Stomach (tissue), 9 donors: ENCODE results near the gene GDF15. TPM values are rescaled to one million over a fixed set of nuclear protein-coding genes. Genes with fewer than 3 reads are reported as not detected.

Source experiments
- DNase-seq, 2 donors: peaks; one replicate each; pipeline versions ENCODE4 v3.0.0 to v3.0.0-alpha.2; 2013 to 2019
- H3K27ac ChIP-seq, 5 donors: fragments of 200-600 bp in 4 of 5; sonication (generic) in 4 of 5; one replicate each; pipeline ENCODE4 v1.5.1; 2013 to 2019; ENCODE audit warnings: mild to moderate bottlenecking in 1 of 5, moderate library complexity in 1 of 5
- H3K27me3 ChIP-seq, 3 donors: fragments of 200-600 bp; sonication (generic); one replicate each; pipeline ENCODE4 v1.5.1; 2017 to 2019; ENCODE audit warnings: mixed run types in 1 of 3
- H3K36me3 ChIP-seq, 4 donors: fragments of 200-600 bp; sonication (generic); 1 replicate in 3 of 4; 2 replicates in 1 of 4; pipeline ENCODE4 v1.5.1; 2016 to 2019
- H3K4me1 ChIP-seq, 4 donors: fragments of 200-600 bp; sonication (generic); one replicate each; pipeline ENCODE4 v1.5.1; 2016 to 2019
- H3K4me3 ChIP-seq, 4 donors: fragments of 200-600 bp; sonication (generic) in 3 of 4; one replicate each; pipeline ENCODE4 v1.5.1; 2016 to 2019; ENCODE audit warnings: mild to moderate bottlenecking in 1 of 4
- H3K9me3 ChIP-seq, 4 donors: fragments of 200-600 bp; sonication (generic); one replicate each; pipeline ENCODE4 v1.5.1; 2016 to 2019
- EP300 ChIP-seq: sonication (generic); formaldehyde crosslinking; IDR thresholded peaks from one replicate; pipeline ENCODE4 v1.6.1; 2017; ENCODE audit warnings: antibody characterized with exemption
- POLR2A ChIP-seq, 4 donors: fragments of 450-650 bp; IDR thresholded peaks; one replicate each; pipeline ENCODE4 v1.6.1; 2016; ENCODE audit warnings: antibody characterized with exemption in 4 of 4, control low read depth in 2 of 4, mild to moderate bottlenecking in 1 of 4, moderate library complexity in 1 of 4
- POLR2AphosphoS5 ChIP-seq, 3 donors: sonication (generic); formaldehyde crosslinking; IDR thresholded peaks; one replicate each; pipeline ENCODE4 v1.6.1; 2016; ENCODE audit warnings: antibody characterized with exemption in 3 of 3
- WGBS, 5 donors: extraction: QIAGEN DNeasy Blood & Tissue Kit in 3 of 5; methylation state at CpG; one replicate each; pipeline versions ENCODE4 v1.1.5 to v1.1.7; 2013 to 2018; 5-methylcytosine and 5-hydroxymethylcytosine counted together
- intact Hi-C: fragments of 100-400 bp; cut with DNase I; formaldehyde crosslinking; loops from one replicate; pipeline ENCODE4 v1.15.1; 2023; ENCODE audit warnings: low total_unique reads
- polyA plus RNA-seq, 3 donors: library from polyadenylated mRNA; stranded (reverse); fragments of 200-250 nt; gene quantifications; one replicate each; pipeline ENCODE4 v1.2.3, GENCODE V29; 2013
- total RNA-seq, 5 donors: library from RNA; depleted of rRNA; stranded (reverse); fragments of >200 nt; gene quantifications; one replicate each; pipeline versions ENCODE4 v1.1.0 to v1.2.3, GENCODE V29; 2014 to 2016
- TF ChIP-seq, protein P1 (sequence below), 7 experiments: fragments of 450-650 bp in 4 of 7; fragments of 200-600 bp in 3 of 7; sonication (generic) in 3 of 7; IDR thresholded peaks; one replicate each; pipeline ENCODE4 v1.5.1; 2016 to 2019; ENCODE audit warnings: antibody characterized with exemption in 7 of 7, control low read depth in 2 of 7, mild to moderate bottlenecking in 1 of 7
- donor health status: healthy with polysubstance abuse.
- donor health status: Bipolar disorder and iron deficiency.
- donor health status: healthy.

GDF15 gene
- total and polyA plus RNA-seq, 8 donors = 14.2 to 134 (median 45.7) TPM

DNA sequence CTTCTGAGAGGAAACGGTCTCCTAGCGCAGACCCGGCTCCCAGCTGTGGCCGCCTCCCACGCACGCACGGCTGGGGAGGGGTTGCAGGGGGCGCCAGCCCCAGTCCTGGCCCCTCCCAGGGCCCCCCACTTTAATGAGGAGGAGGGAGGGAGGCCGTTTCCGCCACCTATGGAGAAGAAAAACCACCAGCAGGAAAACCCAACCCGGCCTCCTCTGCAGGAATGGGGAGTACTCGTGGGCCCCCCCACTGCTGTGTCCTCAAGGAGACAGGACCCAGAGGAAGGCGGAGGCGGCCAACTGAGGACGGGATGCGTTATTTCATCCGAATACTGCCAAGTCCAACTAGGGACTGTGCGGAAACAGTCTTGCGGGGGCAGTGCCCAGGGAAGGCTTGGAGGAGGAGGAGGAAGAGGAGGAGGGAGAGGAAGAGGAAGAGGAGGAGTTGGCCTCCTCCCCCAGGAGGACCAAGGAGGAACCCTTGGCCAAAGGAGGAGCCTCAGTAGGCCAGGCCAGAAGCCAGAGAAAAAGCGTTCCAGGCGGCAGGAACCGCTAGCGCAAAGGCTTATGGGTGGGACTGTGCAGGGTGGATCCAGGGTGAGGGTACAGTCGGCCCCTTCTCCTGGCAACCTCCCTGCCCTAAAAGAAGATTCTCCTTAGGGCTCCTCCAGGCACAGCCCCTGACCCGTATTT is 29.4 kb downstream of the GDF15 start:
- Histone ChIP-seq H3K4me1 (peaks cover 55 to 62% (median 59%) of the 10 kb centered on the region in 4 donors), H3K4me3 (peak overlapping the region in 3 of 4 donors; percentile 22 to 31 (median 23))
- intact Hi-C loops = no loop called here

GRCh38 chr19:18416778-18417249 is 30.9 kb downstream of the GDF15 start:
- Histone ChIP-seq H3K9me3 (no peaks in the 10 kb centered on the region), H3K27ac (peak overlapping the region; percentile 84 to 95 (median 90)), H3K4me1 (peaks cover 67 to 73% (median 71%) of the 10 kb centered on the region in 4 donors), H3K4me3 (peak overlapping the region; percentile 36 to 69 (median 38)), H3K36me3 (no peaks in the 10 kb centered on the region), H3K27me3 (peaks cover 0 to 38% (median 22%) of the 10 kb centered on the region in 3 donors)
- TF ChIP-seq POLR2A (IDR thresholded peaks at IDR 0.05) (no peak), EP300 (no peak), POLR2AphosphoS5 (IDR thresholded peaks at IDR 0.05) (peak in 1 of 3 donors; percentile 8)
- TF ChIP-seq, protein P1, sequence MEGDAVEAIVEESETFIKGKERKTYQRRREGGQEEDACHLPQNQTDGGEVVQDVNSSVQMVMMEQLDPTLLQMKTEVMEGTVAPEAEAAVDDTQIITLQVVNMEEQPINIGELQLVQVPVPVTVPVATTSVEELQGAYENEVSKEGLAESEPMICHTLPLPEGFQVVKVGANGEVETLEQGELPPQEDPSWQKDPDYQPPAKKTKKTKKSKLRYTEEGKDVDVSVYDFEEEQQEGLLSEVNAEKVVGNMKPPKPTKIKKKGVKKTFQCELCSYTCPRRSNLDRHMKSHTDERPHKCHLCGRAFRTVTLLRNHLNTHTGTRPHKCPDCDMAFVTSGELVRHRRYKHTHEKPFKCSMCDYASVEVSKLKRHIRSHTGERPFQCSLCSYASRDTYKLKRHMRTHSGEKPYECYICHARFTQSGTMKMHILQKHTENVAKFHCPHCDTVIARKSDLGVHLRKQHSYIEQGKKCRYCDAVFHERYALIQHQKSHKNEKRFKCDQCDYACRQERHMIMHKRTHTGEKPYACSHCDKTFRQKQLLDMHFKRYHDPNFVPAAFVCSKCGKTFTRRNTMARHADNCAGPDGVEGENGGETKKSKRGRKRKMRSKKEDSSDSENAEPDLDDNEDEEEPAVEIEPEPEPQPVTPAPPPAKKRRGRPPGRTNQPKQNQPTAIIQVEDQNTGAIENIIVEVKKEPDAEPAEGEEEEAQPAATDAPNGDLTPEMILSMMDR (IDR thresholded peaks at IDR 0.05) = no peak
- intact Hi-C loops = no loop called here
- DNase-seq = peak; percentile 74 to 98
- WGBS, 5 donors = 0 to 1% (median 0%) methylated on average over 32 to 44 of the region's 44 CpGs

More for the DNA sequence above, 29.4 kb downstream of the GDF15 start:
- no peaks in the 10 kb centered on the region for H3K9me3 ChIP-seq
- no peak for TF ChIP-seq EP300
- TF ChIP-seq POLR2AphosphoS5 (IDR thresholded peaks at IDR 0.05) = peak; percentile 27 to 69 (median 27)
- H3K27me3 ChIP-seq = peaks cover 0 to 38% (median 22%) of the 10 kb centered on the region in 3 donors
- no peaks in the 10 kb centered on the region for H3K36me3 ChIP-seq
- peak in 1 of 2 donors; percentile 90 for DNase-seq
- H3K27ac ChIP-seq = peak overlapping the region; percentile 68 to 95 (median 90)
- 31 to 56% (median 45%) methylated on average over 25 of the region's 25 CpGs for WGBS, 5 donors

GRCh38 chr19:18417250-18418028 is 31.5 kb downstream of the GDF15 start:
- no peaks in the 10 kb centered on the region for H3K9me3 ChIP-seq
- 0 to 1% (median 1%) methylated on average over 21 to 53 of the region's 53 CpGs for WGBS, 5 donors
- TF ChIP-seq POLR2A (IDR thresholded peaks at IDR 0.05) (no peak), EP300 (no peak)
- peak in 1 of 2 donors; percentile 96 for DNase-seq
- peaks cover 67 to 79% (median 77%) of the 10 kb centered on the region in 4 donors for H3K4me1 ChIP-seq
- no peaks in the 10 kb centered on the region for H3K36me3 ChIP-seq
- H3K27me3 ChIP-seq = peaks cover 0 to 38% (median 22%) of the 10 kb centered on the region in 3 donors
- H3K4me3 ChIP-seq = peak overlapping the region; percentile 36 to 69 (median 38)
- H3K27ac ChIP-seq = peak overlapping the region; percentile 84 to 95 (median 90)
- intact Hi-C loops = no loop called here

DNA sequence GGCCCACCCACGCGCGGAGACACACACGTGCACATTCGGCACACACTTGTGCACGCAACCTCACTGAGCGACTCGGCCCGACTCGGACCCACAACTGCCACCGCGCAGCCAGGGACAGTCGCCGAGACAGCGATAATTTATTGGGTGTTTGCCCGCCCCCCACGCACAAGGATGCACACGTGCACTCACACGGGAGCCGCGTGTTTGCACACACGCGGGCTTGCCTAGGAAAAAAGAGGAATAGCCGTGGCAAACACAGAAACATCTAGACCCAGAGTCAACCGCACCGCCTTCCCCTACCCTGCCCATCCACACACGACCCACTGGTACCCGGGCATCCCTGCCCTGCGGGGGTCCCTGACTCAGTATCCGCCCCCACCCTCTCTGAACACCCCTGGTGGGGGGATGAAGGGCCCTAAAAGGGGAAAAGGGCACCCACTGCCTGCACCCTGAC is 32.1 kb downstream of the GDF15 start:
- peaks cover 68 to 85% (median 83%) of the 10 kb centered on the region in 4 donors for H3K4me1 ChIP-seq
- intact Hi-C loops = no loop called here
- no peak for DNase-seq
- H3K27ac ChIP-seq = peak overlapping the region; percentile 84 to 95 (median 90)
- TF ChIP-seq POLR2A (IDR thresholded peaks at IDR 0.05) (no peak), EP300 (no peak), POLR2AphosphoS5 (IDR thresholded peaks at IDR 0.05) (no peak)
- TF ChIP-seq, protein P1 (IDR thresholded peaks at IDR 0.05) = no peak
- H3K9me3 ChIP-seq = no peaks in the 10 kb centered on the region
- H3K4me3 ChIP-seq = peak overlapping the region; percentile 36 to 69 (median 52)
- H3K27me3 ChIP-seq = peaks cover 0 to 35% (median 22%) of the 10 kb centered on the region in 3 donors
- no peaks in the 10 kb centered on the region for H3K36me3 ChIP-seq
- 8 to 17% (median 9%) methylated on average over 20 to 30 of the region's 30 CpGs for WGBS, 5 donors
